HL-60 (cell line): ENCODE data around the gene SMC1B.
A peak's percentile ranks its signal among the peaks of the same experiment; 100 is the strongest.

ENCODE experiments used
- GABPA ChIP-seq: IDR thresholded peaks from 2 replicates; pipeline ENCODE4 v1.6.1; 2012; ENCODE audit warnings: low read depth
- POLR2AphosphoS5 ChIP-seq: IDR thresholded peaks from 2 replicates; pipeline ENCODE4 v1.6.1; 2012; ENCODE audit warnings: low read depth
- SPI1 ChIP-seq: IDR thresholded peaks from 2 replicates; pipeline ENCODE4 v1.6.1; 2012; ENCODE audit warnings: low read depth, mild to moderate bottlenecking, borderline replicate concordance
- TF ChIP-seq, protein P1 (sequence below): IDR thresholded peaks from one replicate; pipeline ENCODE4 v1.5.1; 2011; ENCODE audit warnings: low read length, control low read depth, inconsistent platforms; ENCODE audit not compliant: insufficient read depth
- TF ChIP-seq, protein P2 (sequence below): IDR thresholded peaks from 2 replicates; pipeline ENCODE4 v1.6.1; 2012; ENCODE audit warnings: low read depth; ENCODE audit not compliant: insufficient replicate concordance

DNA sequence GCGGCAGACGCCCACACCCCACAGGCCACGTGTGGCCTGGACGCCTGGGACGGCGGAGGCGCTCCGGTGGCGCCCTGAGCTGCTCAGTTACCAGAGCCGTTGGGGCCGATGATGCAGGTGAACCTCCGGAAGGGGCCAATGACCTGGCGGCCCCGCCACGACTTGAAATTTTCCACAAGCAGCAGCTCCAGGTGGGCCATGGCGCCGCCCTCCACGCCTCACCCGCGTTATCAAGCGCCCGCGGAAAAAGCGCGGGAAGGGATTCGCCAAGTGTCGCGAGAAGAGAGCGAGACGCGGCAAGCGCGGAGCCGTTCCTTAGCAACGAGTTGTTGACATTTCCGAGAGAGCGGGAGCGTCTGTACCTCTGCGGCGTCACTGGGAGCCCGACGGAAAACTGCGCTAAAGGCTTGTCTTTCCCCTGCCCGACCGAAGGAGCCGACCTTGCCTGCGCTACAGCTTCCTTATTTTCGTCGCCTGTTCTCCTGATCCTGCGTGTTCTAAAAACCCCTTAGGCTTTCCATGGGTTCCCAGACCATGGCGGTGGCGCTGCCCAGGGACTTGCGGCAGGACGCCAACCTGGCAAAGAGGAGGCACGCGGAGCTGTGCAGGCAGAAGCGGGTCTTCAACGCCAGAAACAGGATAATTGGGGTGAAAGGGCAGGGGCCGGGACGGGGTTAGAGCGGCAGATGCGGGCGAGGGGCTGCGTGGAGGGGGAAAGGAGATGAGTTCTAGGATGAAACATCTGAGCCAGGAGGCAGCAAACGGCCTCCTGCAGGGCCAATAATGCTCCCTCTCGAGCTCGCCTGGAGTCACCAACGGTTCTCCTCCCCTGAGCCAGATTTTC lies at the start of gene SMC1B, which contains the start of gene RIBC2:
- TF ChIP-seq, protein P1, sequence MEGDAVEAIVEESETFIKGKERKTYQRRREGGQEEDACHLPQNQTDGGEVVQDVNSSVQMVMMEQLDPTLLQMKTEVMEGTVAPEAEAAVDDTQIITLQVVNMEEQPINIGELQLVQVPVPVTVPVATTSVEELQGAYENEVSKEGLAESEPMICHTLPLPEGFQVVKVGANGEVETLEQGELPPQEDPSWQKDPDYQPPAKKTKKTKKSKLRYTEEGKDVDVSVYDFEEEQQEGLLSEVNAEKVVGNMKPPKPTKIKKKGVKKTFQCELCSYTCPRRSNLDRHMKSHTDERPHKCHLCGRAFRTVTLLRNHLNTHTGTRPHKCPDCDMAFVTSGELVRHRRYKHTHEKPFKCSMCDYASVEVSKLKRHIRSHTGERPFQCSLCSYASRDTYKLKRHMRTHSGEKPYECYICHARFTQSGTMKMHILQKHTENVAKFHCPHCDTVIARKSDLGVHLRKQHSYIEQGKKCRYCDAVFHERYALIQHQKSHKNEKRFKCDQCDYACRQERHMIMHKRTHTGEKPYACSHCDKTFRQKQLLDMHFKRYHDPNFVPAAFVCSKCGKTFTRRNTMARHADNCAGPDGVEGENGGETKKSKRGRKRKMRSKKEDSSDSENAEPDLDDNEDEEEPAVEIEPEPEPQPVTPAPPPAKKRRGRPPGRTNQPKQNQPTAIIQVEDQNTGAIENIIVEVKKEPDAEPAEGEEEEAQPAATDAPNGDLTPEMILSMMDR, result no peak
- TF ChIP-seq POLR2AphosphoS5, result peak; percentile 35; the same call in 1 of the 2 replicates
- no peak for TF ChIP-seq SPI1
- TF ChIP-seq, protein P2, sequence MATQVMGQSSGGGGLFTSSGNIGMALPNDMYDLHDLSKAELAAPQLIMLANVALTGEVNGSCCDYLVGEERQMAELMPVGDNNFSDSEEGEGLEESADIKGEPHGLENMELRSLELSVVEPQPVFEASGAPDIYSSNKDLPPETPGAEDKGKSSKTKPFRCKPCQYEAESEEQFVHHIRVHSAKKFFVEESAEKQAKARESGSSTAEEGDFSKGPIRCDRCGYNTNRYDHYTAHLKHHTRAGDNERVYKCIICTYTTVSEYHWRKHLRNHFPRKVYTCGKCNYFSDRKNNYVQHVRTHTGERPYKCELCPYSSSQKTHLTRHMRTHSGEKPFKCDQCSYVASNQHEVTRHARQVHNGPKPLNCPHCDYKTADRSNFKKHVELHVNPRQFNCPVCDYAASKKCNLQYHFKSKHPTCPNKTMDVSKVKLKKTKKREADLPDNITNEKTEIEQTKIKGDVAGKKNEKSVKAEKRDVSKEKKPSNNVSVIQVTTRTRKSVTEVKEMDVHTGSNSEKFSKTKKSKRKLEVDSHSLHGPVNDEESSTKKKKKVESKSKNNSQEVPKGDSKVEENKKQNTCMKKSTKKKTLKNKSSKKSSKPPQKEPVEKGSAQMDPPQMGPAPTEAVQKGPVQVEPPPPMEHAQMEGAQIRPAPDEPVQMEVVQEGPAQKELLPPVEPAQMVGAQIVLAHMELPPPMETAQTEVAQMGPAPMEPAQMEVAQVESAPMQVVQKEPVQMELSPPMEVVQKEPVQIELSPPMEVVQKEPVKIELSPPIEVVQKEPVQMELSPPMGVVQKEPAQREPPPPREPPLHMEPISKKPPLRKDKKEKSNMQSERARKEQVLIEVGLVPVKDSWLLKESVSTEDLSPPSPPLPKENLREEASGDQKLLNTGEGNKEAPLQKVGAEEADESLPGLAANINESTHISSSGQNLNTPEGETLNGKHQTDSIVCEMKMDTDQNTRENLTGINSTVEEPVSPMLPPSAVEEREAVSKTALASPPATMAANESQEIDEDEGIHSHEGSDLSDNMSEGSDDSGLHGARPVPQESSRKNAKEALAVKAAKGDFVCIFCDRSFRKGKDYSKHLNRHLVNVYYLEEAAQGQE, result no peak
- TF ChIP-seq GABPA, result no peak
